Measurements from ENCODE around the gene STK11.

DNA sequence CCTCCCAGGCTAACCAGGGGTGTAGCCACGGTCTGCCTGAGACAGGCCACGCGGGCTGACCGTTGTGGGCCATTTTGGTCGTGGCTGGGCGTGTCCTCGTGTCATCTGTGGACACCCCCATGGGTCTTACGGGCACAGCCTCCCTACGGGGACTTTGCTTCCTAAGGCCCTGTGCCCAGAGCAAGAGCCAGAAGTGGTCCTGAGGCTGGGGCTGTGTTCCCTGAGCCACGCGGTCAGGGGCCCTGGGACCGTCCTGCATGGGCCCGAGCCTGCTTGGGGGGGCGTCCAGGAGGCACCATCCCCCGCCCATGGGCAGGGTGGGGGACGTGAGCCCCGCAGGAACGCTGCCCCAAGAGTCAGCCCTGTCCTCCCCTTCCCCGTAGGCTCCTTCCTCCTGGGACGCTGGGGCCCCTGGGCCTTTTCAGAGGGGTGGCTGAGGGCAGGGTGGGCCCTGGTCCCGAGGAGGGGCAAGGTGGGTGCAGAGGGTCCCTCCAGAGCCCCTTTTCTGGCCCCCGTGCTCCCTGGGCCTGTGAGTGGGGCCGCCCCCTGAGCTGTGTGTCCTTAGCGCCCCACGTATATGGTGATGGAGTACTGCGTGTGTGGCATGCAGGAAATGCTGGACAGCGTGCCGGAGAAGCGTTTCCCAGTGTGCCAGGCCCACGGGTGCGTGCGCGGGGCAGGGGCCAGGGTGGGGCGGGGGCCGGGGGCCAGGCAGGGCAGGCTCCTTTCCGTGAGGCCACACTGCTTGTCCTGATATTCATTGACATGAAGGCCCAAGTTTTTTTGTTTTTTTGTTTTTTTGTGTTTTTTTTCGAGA lies 13.4 kb downstream of the STK11 start:
- TF ChIP-seq, protein P1, sequence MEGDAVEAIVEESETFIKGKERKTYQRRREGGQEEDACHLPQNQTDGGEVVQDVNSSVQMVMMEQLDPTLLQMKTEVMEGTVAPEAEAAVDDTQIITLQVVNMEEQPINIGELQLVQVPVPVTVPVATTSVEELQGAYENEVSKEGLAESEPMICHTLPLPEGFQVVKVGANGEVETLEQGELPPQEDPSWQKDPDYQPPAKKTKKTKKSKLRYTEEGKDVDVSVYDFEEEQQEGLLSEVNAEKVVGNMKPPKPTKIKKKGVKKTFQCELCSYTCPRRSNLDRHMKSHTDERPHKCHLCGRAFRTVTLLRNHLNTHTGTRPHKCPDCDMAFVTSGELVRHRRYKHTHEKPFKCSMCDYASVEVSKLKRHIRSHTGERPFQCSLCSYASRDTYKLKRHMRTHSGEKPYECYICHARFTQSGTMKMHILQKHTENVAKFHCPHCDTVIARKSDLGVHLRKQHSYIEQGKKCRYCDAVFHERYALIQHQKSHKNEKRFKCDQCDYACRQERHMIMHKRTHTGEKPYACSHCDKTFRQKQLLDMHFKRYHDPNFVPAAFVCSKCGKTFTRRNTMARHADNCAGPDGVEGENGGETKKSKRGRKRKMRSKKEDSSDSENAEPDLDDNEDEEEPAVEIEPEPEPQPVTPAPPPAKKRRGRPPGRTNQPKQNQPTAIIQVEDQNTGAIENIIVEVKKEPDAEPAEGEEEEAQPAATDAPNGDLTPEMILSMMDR (IDR thresholded peaks at IDR 0.05) = no peak
- no peak for TF ChIP-seq POLR2AphosphoS5 (IDR thresholded peaks at IDR 0.05)

Data from breast epithelium (tissue), 3 donors.